HepG2 (cell line): ENCODE results near the gene TPD52L2. TPM values are rescaled to one million over a fixed set of nuclear protein-coding genes. Genes with fewer than 3 reads are reported as not detected.

Experiments
- CBX2 ChIP-seq, 2 experiments: fragments of 200-600 bp in 1 of 2; sonication (generic); formaldehyde crosslinking in 1 of 2; IDR thresholded peaks; 2 replicates each; pipeline versions ENCODE4 v1.7.0 to v1.8.1; 2018 to 2022; ENCODE audit warnings: low read depth in 2 of 2, low read length in 1 of 2, mild to moderate bottlenecking in 1 of 2, missing genetic modification reagents in 1 of 2
- ETV5 ChIP-seq: IDR thresholded peaks from 2 replicates; pipeline ENCODE4 v1.6.1; 2018; ENCODE audit warnings: missing biosample characterization, missing genetic modification reagents, inconsistent platforms, borderline replicate concordance
- HOXA3 ChIP-seq: sonication (generic); formaldehyde crosslinking; IDR thresholded peaks from 2 replicates; pipeline ENCODE4 v1.5.0; 2020; ENCODE audit warnings: missing genetic modification reagents
- KDM2A ChIP-seq: sonication (generic); formaldehyde crosslinking; IDR thresholded peaks from 2 replicates; pipeline ENCODE4 v1.4.0; 2020; ENCODE audit warnings: low read depth, missing genetic modification reagents, borderline replicate concordance
- KLF12 ChIP-seq: sonication (generic); formaldehyde crosslinking; IDR thresholded peaks from 2 replicates; pipeline ENCODE4 v1.4.0; 2020; ENCODE audit warnings: missing genetic modification reagents, borderline replicate concordance
- KMT2B ChIP-seq: IDR thresholded peaks from 2 replicates; pipeline ENCODE4 v1.6.1; 2016; ENCODE audit warnings: missing genetic modification reagents, missing compliant biosample characterization
- MIXL1 ChIP-seq: IDR thresholded peaks from 2 replicates; pipeline ENCODE4 v1.6.1; 2016
- NFKB2 ChIP-seq: sonication (generic); formaldehyde crosslinking; IDR thresholded peaks from 2 replicates; pipeline ENCODE4 v1.4.0; 2020; ENCODE audit warnings: missing genetic modification reagents, borderline replicate concordance
- NONO ChIP-seq, 2 experiments: fragments of 450-650 bp in 1 of 2; sonication (generic) in 1 of 2; formaldehyde crosslinking in 1 of 2; IDR thresholded peaks in 1 of 2; conservative IDR thresholded peaks in 1 of 2; 2 replicates each; pipeline versions ENCODE4 v1.6.1 to v1.8.0; 2017 to 2022; ENCODE audit warnings: mild to moderate bottlenecking in 1 of 2, missing genetic modification reagents in 1 of 2, moderate library complexity in 1 of 2
- TBX2 ChIP-seq: sonication (generic); formaldehyde crosslinking; IDR thresholded peaks from 2 replicates; pipeline ENCODE4 v1.5.0; 2020; ENCODE audit warnings: missing genetic modification reagents, mild to moderate bottlenecking, borderline replicate concordance
- YY1 ChIP-seq: IDR thresholded peaks from 2 replicates; pipeline ENCODE4 v1.6.1; 2011; ENCODE audit warnings: low read length, low read depth, moderate library complexity, mild to moderate bottlenecking; ENCODE audit not compliant: insufficient read depth, insufficient replicate concordance
- ZNF343 ChIP-seq: sonication (generic); formaldehyde crosslinking; IDR thresholded peaks from 2 replicates; pipeline ENCODE4 v1.4.0; 2020; ENCODE audit warnings: mild to moderate bottlenecking, missing genetic modification reagents
- ZNF563 ChIP-seq: sonication (generic); formaldehyde crosslinking; IDR thresholded peaks from 2 replicates; pipeline ENCODE4 v1.8.0; 2022; ENCODE audit warnings: mild to moderate bottlenecking, moderate library complexity, missing genetic modification reagents
- ZNF777 ChIP-seq: sonication (generic); formaldehyde crosslinking; IDR thresholded peaks from 2 replicates; pipeline ENCODE4 v1.4.0; 2020; ENCODE audit warnings: missing genetic modification reagents
- ZNF839 ChIP-seq: sonication (generic); formaldehyde crosslinking; IDR thresholded peaks from 2 replicates; pipeline ENCODE4 v1.4.0; 2020; ENCODE audit warnings: missing genetic modification reagents, mild to moderate bottlenecking, borderline replicate concordance
- polyA plus RNA-seq, 8 experiments: library from polyadenylated mRNA; depleted of rRNA in 3 of 8; stranded (reverse) in 7 of 8; unstranded in 1 of 8; fragments of >200 nt; fragmentation: Illumina TruSeq in 4 of 8; extraction: Trizol in 4 of 8; gene quantifications; 2 replicates each; pipeline versions ENCODE4 v1.2.1 to v1.2.3, GENCODE V29; 2011 to 2016; ENCODE audit warnings: low read depth in 4 of 8, missing spikeins in 1 of 8, mixed read lengths in 1 of 8; ENCODE audit not compliant: insufficient read depth in 1 of 8
- total RNA-seq, 5 experiments: library from RNA; depleted of rRNA; stranded (reverse); fragments of >200 nt; fragmentation: Illumina TruSeq; extraction: Trizol; gene quantifications; 2 replicates each; pipeline ENCODE4 v1.2.3, GENCODE V29; 2016; ENCODE audit warnings: low read depth in 1 of 5
- TF ChIP-seq, protein P1 (sequence below): sonication (generic); formaldehyde crosslinking; IDR thresholded peaks from 2 replicates; pipeline ENCODE4 v1.5.0; 2020; ENCODE audit warnings: mild to moderate bottlenecking, missing genetic modification reagents
- TF ChIP-seq, protein P2 (sequence below): sonication (generic); formaldehyde crosslinking; IDR thresholded peaks from 2 replicates; pipeline ENCODE4 v1.5.0; 2020; ENCODE audit warnings: missing genetic modification reagents, mild to moderate bottlenecking, borderline replicate concordance
- TF ChIP-seq, protein P3 (sequence below): sonication (generic); formaldehyde crosslinking; IDR thresholded peaks from 2 replicates; pipeline ENCODE4 v1.8.1; 2023; ENCODE audit warnings: mild to moderate bottlenecking, inconsistent platforms, moderate library complexity, missing genetic modification reagents, borderline replicate concordance
- TF ChIP-seq, protein P4 (sequence below): sonication (generic); formaldehyde crosslinking; IDR thresholded peaks from 2 replicates; pipeline ENCODE4 v1.5.0; 2020; ENCODE audit warnings: mild to moderate bottlenecking, missing genetic modification reagents, borderline replicate concordance

Gene TPD52L2
- total and polyA plus RNA-seq, 2 of the 13 experiments (the other 11 are each of a cell fraction or from before 2014, with no cell fraction given): 156 to 184 TPM

DNA sequence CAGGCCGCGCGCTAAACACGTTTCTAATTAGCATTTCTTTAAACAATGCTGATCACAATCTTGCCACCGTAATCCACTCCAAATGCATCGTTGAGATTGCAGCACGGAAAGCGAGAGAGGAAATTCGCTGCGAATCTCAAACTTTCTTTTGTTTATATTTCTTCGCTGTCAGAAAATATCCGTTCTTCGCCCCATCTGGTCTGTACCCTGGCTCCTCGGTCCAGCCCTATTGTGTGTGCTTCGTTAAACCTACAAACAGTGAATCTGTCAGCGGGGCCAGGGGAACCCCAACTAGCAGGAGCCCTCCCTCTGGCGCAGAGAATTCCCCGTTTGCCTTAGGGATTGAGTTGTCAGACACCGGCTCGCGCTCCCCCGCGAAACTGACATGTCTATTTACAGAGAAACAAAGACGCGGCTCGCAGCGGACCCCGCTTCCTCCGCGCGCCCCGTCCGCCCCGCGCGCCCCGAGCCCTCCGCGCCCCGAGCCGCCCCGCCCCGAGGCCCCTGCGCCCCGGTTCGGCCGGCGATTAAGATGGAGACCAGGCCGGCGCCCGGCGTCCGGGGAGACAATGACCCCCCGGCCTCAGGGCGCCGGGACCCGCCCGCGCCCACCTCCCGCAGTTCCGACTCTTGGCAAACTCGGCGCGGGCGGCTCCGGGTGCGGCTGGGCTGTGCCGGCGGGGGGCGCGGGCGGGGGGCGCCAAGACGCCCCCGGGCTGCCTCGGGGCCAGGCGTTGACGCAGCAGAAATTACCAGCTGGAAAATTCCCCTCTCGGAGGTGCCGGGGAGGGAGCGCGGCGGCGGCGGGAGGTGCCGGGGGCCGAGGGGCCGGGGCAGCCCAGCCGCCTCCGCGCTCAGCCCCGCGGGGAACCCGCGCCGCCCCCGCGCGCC is 34.9 kb upstream of the TPD52L2 start (continued):
- TF ChIP-seq KMT2B (CRISPR knock-in tag) (0 out of 2 replicates have a peak, but pooled peaks have one; percentile 36), NFKB2 (CRISPR knock-in tag) (0 out of 2 replicates have a peak, but pooled peaks have one; percentile 26), ETV5 (no peak), NONO (IDR thresholded peaks at IDR 0.05) (no peak), NONO (CRISPR knock-in tag; conservative IDR thresholded peaks at IDR 0.05) (no peak), HOXA3 (0 out of 2 replicates have a peak, but pooled peaks have one; percentile 11), KLF12 (0 out of 2 replicates have a peak, but pooled peaks have one; percentile 37), ZNF777 (CRISPR knock-in tag) (peak; percentile 74), TBX2 (CRISPR knock-in tag) (0 out of 2 replicates have a peak, but pooled peaks have one; percentile 36), ZNF563 (0 out of 2 replicates have a peak, but pooled peaks have one; percentile 37), CBX2 (IDR thresholded peaks at IDR 0.05; ENCODE audit: low read depth, low read length) (peak; percentile 94; the same call in 1 of the 2 replicates), CBX2 (CRISPR knock-in tag; IDR thresholded peaks at IDR 0.05; ENCODE audit: low read depth) (no peak), KDM2A (CRISPR knock-in tag) (peak; percentile 48; the same call in 1 of the 2 replicates), YY1 (peak; percentile 31), ZNF343 (CRISPR knock-in tag) (no peak), ZNF839 (CRISPR knock-in tag) (no peak), MIXL1 (CRISPR knock-in tag) (no peak)
- TF ChIP-seq, protein P1, sequence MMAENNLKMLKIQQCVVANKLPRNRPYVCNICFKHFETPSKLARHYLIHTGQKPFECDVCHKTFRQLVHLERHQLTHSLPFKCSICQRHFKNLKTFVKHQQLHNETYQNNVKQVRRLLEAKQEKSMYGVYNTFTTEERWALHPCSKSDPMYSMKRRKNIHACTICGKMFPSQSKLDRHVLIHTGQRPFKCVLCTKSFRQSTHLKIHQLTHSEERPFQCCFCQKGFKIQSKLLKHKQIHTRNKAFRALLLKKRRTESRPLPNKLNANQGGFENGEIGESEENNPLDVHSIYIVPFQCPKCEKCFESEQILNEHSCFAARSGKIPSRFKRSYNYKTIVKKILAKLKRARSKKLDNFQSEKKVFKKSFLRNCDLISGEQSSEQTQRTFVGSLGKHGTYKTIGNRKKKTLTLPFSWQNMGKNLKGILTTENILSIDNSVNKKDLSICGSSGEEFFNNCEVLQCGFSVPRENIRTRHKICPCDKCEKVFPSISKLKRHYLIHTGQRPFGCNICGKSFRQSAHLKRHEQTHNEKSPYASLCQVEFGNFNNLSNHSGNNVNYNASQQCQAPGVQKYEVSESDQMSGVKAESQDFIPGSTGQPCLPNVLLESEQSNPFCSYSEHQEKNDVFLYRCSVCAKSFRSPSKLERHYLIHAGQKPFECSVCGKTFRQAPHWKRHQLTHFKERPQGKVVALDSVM (CRISPR knock-in tag): no peak
- TF ChIP-seq, protein P2, sequence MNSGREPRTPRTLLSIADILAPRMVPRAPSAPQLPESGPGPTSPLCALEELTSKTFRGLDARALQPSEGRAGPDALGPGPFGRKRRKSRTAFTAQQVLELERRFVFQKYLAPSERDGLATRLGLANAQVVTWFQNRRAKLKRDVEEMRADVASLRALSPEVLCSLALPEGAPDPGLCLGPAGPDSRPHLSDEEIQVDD (CRISPR knock-in tag): no peak
- TF ChIP-seq, protein P3, sequence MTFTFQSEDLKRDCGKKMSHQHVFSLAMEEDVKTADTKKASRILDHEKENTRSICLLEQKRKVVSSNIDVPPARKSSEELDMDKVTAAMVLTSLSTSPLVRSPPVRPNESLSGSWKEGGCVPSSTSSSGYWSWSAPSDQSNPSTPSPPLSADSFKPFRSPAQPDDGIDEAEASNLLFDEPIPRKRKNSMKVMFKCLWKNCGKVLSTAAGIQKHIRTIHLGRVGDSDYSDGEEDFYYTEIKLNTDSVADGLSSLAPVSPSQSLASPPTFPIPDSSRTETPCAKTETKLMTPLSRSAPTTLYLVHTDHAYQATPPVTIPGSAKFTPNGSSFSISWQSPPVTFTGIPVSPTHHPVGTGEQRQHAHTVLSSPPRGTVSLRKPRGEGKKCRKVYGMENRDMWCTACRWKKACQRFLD: peak; percentile 55; the same call in 1 of the 2 replicates
- TF ChIP-seq, protein P4, sequence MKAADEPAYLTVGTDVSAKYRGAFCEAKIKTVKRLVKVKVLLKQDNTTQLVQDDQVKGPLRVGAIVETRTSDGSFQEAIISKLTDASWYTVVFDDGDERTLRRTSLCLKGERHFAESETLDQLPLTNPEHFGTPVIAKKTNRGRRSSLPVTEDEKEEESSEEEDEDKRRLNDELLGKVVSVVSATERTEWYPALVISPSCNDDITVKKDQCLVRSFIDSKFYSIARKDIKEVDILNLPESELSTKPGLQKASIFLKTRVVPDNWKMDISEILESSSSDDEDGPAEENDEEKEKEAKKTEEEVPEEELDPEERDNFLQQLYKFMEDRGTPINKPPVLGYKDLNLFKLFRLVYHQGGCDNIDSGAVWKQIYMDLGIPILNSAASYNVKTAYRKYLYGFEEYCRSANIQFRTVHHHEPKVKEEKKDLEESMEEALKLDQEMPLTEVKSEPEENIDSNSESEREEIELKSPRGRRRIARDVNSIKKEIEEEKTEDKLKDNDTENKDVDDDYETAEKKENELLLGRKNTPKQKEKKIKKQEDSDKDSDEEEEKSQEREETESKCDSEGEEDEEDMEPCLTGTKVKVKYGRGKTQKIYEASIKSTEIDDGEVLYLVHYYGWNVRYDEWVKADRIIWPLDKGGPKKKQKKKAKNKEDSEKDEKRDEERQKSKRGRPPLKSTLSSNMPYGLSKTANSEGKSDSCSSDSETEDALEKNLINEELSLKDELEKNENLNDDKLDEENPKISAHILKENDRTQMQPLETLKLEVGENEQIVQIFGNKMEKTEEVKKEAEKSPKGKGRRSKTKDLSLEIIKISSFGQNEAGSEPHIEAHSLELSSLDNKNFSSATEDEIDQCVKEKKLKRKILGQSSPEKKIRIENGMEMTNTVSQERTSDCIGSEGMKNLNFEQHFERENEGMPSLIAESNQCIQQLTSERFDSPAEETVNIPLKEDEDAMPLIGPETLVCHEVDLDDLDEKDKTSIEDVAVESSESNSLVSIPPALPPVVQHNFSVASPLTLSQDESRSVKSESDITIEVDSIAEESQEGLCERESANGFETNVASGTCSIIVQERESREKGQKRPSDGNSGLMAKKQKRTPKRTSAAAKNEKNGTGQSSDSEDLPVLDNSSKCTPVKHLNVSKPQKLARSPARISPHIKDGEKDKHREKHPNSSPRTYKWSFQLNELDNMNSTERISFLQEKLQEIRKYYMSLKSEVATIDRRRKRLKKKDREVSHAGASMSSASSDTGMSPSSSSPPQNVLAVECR (CRISPR knock-in tag): peak; percentile 27; the same call in 1 of the 2 replicates
